GM11168 (cell line): ENCODE measurements around the gene SPINK14.

Experiments
- in situ Hi-C: fragments of 300-500 bp; cut with MboI; formaldehyde crosslinking; loops from one replicate; pipeline ENCODE4 v1.12.0; 2022; ENCODE audit warnings: low sequenced_read_pairs; ENCODE audit not compliant: unreplicated experiment

The SPINK14 gene

DNA sequence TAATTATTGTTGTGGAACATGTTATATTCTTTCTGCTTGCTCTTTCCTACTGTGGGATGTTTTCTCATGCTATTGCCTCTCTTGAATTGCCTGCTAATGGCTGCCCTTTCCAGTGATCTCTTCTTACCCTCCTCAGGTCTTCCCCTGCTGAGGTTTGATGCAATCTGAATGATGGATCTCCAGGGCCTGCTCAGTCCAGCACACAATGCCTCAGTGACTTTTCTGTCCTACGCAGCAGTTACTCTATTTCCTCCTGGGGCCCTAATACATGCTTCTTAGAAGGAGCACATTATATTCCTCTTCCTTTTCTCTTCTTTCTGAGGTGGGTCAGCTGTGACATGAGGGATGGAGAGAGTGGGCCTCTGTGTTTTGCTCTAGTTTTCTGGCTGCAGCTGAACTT is at the start of gene SPINK14:
Gene SPINK14 (plus strand): TSS at position 301 of the 400 bp plus-strand sequence. CDS start 1,187 bp downstream, outside the sequence.
- in situ Hi-C loops = no loop called here

GRCh38 chr5:148120317-148120716 is 48.0 kb upstream of the SPINK14 start:
- in situ Hi-C loops = no loop called here

DNA sequence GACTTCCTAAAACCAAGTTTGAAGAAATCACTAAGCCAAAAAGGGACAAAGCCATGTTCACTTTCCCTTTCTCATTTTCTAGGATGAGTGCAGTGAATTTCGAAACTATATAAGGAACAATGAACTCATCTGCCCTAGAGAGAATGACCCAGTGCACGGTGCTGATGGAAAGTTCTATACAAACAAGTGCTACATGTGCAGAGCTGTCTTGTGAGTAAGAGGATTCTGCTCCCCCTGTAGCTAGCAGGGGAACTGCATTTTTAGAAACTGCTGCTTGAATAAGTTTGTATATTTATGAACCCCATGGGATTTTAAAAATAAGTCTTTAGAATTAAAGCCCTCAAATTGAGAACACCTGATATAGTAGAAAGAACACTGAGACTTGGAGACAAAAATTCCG is 42.7 kb upstream of the SPINK14 start:
- in situ Hi-C loops = no loop called here

DNA sequence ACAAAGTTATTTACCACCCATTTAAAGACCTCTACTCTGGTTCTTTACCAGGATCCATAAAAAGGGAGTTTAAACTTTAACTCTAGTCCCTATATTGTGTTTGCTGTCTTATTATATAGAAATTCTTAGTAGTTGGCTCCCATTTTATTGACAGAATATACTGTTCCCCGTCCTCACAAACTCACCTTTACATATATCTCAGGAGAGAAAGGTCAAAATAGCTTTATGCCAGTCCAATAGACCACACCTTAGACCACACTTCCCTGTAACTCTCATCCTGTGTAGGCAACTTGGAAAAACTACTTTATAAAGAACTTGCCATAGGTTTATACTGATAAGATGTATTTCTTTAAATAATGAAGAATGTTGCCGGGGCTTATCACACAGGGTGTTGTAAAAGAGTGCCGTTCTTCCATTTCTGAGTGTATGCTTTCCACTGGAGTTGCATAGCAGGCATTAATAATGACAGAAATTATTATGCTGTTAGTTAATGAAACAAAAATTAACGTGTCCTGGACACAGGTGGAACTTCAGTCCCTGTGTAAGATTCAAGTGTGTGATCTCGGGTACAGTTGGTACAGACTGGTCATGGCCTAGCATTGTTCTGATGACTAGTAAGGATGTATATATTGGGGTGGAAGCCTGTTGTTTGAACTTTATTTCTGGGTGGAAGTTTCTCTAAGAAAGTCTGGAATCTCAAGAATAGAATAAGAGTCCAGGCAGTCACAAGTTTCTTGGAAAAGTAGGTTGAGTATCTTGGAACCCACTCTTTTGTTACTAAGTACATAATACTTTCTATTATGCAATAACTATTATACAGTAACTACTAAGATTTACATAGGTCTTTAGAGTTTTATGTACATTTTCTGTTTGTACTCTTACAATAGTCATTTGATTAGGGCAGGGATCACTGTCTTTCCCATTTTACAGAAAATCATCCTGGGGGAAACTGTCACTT is 33.0 kb upstream of the SPINK14 start:
- in situ Hi-C loops = no loop called here

DNA sequence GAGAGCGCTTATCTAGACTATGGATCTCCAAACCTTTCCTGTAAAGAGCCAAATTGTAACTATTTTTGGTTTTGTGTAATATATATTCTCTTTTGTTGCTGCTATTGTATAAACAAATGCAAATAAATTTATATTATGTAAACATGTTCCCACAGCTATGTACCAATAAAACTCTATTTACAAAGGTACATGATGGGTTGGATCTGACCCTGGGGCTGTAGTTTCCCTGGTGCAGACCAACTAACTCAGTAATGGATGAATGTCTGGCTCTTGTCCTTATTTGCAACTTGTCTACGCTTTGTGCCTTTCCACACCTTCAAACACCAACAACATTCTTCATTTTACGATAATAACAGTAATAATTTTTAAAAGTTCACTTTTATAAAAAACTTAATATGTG is 27.5 kb upstream of the SPINK14 start:
- in situ Hi-C loops = no loop called here

- in situ Hi-C loops = no loop called here
Measured at GRCh38 chr5:148141645-148142044, 26.7 kb upstream of the SPINK14 start.

DNA sequence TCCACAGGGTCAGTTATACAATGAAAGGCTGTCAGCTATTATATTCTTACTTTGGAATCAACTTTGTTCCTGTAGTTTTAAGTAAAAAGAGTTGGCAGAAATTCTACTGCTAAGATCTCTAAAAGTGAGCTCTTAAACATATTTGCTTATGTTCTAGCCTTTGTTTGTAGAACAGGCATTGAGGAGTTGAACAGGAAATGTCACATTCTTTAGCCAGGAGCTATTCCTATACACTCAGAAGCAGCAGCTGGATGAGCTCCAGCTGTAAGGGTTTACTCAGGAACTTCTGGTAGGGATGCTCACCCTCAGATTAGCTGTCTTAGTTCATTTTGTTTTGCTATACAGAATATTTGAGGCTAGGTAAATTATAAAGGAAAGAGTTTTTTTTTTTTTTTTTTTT is 22.4 kb upstream of the SPINK14 start:
- in situ Hi-C loops = no loop called here

- in situ Hi-C loops = no loop called here
Measured at GRCh38 chr5:148146487-148146886, 21.9 kb upstream of the SPINK14 start.

DNA sequence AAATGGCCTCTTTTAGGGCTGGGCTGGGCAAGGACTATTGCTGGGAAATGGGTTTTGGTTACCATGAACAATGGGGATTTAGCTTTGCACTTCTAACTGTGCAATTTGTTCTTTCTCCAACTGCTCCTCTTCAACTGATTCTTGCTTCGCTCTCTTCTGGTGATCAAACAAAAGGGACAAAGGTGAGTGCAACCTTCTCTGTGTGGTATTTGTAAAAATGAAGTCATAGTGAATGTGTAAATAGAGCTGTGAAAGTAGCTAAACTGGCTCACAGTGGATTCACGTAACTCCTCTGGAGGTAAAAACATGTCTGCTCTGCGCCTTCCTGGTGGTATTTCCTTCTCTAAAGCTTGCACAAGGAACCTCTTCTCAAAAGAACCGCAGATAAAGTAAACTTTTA is 20.9 kb upstream of the SPINK14 start:
- in situ Hi-C loops = no loop called here

- in situ Hi-C loops = no loop called here
Measured at GRCh38 chr5:148151872-148152271, 16.5 kb upstream of the SPINK14 start.

GRCh38 chr5:148152781-148153180 is 15.6 kb upstream of the SPINK14 start:
- in situ Hi-C loops = no loop called here

DNA sequence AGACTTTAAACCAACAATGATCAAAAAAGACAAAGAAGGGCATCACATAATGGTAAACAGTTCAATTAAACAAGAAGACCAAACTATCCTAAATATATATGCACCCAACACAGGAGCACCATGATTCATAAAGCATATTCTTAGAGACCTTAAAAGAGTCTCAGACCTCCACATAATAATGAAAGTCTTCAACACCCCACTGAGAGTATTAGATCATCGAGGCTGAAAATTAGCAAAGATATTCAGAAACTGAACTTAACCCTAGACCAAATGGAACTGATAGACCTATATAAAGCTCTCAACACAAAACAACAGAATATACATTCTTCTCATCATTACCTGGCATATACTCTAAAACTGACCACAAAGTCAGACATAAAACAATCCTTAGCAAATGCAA is 11.7 kb upstream of the SPINK14 start:
- in situ Hi-C loops = no loop called here

DNA sequence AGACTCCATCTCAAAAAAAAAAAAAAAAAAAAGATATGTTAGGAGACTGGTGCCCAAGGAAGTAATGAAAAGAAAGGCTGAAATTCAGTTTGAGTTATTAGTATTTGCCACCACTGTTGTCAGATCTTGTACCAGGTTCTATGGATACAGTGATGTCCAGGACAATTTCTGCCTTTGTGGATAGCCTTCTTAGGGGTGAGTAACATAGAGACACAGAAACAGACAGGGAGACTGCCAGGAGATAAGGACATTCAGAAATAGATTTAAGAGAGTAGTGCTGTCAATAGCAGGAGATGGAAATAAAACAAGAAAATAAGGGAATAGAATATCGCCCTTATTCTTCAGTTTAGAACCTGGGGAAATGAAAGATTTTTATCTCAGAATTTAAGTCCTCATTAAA is 6.3 kb upstream of the SPINK14 start:
- in situ Hi-C loops = no loop called here

DNA sequence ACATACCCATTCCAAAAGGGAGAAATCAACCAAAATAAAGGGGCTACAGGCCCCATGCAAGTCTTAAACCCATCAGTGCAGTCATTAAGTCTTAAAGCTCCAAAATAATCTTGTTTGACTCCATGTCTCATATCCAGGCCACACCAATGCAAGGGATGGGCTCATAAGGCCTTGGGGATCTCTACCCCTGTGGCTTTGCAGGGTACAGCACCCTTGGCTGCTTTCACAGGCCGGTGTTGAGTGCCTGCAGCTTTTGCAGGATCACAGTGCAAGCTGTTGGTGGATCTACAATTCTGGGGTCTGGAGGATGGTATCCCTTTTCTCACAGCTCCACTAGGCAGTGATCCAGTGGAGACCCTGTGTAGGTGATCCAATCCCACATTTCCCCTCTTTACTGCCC is 5.0 kb upstream of the SPINK14 start:
- in situ Hi-C loops = no loop called here

- in situ Hi-C loops = no loop called here
Measured at GRCh38 chr5:148166550-148167283, 1.6 kb upstream of the SPINK14 start.

DNA sequence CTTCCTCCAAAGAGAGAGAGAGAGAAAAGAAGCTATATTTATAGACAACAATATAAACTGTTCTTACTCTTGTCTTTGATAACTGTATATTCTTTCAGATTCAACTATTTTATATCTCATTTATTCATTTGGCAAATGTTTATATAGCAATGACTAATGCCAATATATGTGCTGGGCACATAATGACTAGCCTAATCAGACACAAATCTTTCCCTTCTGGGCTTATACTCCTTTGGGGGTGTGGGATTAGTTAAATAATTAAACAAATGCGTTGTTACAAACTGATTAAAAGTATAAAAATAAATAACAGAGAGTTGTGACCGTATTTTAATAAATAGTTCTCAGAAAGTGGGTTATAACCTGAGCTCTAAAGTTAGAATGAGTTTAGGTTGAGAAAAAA is 4.0 kb downstream of the SPINK14 start:
- in situ Hi-C loops = no loop called here

DNA sequence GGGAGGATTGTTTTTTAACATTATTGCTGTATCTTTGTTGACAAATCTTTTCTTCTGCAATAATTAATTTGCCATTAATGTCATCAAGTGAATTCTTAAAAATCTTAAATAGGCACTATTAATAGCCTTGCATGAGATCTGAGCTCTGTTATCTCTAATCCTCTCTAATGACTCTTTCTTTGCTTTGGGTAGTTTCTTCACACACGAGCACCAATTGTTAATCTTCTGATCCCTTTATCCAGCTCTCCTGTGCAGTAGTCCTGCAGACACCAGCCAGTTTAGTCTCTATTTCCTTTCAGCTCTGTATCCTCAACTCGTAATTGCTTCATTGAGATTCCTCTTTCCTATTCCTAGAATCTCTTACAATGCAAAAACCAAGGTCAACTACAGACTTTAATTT is 8.1 kb downstream of the SPINK14 start:
- in situ Hi-C loops = loop anchor here (25.0 kb wide), 1 partner anchor 561 kb away; no protein-coding TSS in a partner anchor

- in situ Hi-C loops = loop anchor here (25.0 kb wide), 1 partner anchor 560 kb away; no protein-coding TSS in a partner anchor
Measured at GRCh38 chr5:148177207-148177606, 8.9 kb downstream of the SPINK14 start.

- in situ Hi-C loops = loop anchor here (25.0 kb wide), 1 partner anchor 558 kb away; no protein-coding TSS in a partner anchor
Measured at GRCh38 chr5:148179234-148179824, 11.0 kb downstream of the SPINK14 start.

- in situ Hi-C loops = loop anchor here (25.0 kb wide), 1 partner anchor 551 kb away; no protein-coding TSS in a partner anchor
Measured at GRCh38 chr5:148186248-148187003, 18.1 kb downstream of the SPINK14 start.
